HG02970 (cell line): ENCODE data around the gene AHSP.
"Not testable (repeated sequence)": the region's sequence is repeated elsewhere in the genome, so short reads cannot be mapped to it uniquely, and the experiment has no call there.

ENCODE experiments used
- ATAC-seq: cut with Tn5 transposase; IDR thresholded peaks from one replicate; pipeline ENCODE4 v1.9.1; 2021; ENCODE audit warnings: mild to moderate bottlenecking, moderate library complexity, moderate number of reproducible peaks; ENCODE audit not compliant: unreplicated experiment, low FRiP score

AHSP gene

DNA sequence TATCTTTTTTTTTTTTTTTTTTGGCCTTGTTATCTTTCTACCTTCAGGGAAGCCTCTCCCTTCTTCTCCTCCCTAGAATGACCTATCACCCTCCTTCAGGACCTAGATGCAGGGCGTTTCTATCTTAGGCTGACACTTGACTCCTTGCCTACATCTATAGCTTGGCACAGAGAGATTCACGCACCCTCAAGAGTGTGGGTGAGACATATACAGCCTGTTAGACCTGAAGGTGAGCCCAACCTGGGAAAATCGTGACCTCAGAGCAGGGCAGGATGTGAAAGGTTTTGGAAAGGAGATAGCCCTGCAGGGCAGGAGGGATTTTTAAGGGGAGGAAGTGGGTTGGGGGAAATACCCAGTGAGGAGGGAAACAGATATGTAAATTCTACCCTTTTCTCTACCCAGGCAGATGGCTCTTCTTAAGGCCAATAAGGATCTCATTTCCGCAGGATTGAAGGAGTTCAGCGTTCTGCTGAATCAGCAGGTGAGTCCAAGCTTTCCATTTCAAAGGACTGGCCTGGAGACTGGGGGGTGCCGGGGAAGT is at the start of gene AHSP:
Gene AHSP (plus strand): TSS at position 167 of the 541 bp plus-strand sequence. CDS start 240 bp downstream, at position 407.
- ATAC-seq = no peak

- ATAC-seq = no peak
Observed at GRCh38 chr16:31478956-31479355, 48.7 kb upstream of the AHSP start.

GRCh38 chr16:31479751-31480150 is 47.9 kb upstream of the AHSP start:
- ATAC-seq = no peak

DNA sequence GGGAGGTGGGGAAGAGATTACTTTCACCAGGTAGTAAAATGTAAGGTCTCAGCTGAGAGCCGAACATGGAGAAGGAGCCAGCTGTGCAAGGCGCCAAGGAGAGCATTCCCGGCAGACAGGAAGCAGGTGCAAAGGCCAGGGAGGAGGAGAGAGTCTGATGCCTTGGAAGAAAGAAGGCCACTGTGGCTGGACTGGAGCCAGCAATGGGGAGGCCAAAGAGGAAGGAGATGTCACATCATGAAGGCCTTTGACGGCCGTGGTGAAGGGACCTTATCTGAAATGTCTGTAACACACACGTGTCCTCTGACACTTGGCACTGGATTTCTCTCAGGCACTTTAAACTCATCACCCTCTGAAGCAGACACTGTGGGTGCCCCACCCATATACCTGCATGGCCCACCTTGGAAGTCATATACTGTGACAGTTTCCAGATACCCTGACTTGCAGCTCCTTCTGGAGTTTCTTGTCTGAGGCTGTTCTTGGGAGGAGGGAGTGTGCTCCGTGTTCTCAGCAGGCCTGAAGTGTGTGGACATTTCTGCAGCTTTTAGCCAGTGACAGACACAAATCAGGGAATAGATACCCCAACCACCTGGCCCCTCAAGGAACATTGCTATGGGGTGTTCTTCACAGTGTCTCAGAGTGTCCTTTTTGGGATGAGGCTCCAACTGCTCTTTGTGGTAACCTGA is 46.7 kb upstream of the AHSP start:
- ATAC-seq = no peak

- no peak for ATAC-seq
Observed at GRCh38 chr16:31483081-31483480, 44.6 kb upstream of the AHSP start, which contains the start of gene SLC5A2. Gene SLC5A2 (plus strand): TSS chr16:31483123. CDS start chr16:31483137, 14 bp downstream.

DNA sequence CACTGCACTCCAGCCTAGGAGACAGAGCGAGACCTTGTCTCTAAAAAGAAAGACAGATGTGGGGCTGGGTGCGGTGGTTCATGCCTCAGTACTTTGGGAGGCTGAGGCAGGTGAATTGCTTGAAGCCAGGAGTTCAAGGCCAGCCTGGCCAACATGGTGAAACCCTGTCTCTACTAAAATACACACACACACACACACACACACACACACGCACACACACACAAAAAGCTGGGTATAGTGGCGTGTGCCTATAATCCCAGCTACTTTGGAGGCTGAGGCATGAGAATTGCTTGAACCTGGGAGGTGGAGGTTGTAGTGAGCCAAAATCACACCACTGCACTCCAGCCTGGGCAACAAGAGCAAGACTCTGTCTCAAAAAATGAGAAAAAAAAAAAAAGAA is 43.7 kb upstream of the AHSP start:
- not testable (repeated sequence) for ATAC-seq

DNA sequence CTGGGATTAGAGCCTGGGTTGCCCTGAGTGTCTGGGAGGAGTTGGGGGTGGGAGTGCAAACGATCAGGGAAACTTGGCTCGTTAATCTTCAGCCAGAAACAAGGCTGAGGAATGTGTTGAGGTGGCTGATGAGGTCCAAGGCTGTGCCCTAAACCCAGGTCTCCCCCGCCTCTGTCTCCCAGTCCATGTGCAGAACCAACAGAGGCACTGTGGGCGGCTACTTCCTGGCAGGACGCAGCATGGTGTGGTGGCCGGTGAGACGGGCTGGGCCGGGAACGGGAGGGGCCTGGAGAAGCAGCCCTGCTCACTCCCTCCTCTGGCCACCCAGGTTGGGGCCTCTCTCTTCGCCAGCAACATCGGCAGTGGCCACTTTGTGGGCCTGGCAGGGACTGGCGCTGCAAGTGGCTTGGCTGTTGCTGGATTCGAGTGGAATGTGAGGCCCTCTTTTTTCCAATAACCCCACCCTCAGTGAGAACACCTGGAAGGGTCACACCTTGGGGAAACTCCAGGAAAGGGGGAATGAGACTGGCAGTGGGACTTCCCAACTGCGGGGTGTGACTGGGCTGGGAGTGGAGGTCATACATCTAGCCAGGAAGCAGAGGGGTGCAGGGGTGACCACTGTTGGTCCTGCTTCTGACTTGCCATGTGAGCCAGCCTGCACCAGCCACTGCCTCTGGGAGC is 43.1 kb upstream of the AHSP start:
- ATAC-seq = no peak

GRCh38 chr16:31485571-31485970 is 42.1 kb upstream of the AHSP start:
- no peak for ATAC-seq

GRCh38 chr16:31486045-31486444 is 41.7 kb upstream of the AHSP start:
- no peak for ATAC-seq

DNA sequence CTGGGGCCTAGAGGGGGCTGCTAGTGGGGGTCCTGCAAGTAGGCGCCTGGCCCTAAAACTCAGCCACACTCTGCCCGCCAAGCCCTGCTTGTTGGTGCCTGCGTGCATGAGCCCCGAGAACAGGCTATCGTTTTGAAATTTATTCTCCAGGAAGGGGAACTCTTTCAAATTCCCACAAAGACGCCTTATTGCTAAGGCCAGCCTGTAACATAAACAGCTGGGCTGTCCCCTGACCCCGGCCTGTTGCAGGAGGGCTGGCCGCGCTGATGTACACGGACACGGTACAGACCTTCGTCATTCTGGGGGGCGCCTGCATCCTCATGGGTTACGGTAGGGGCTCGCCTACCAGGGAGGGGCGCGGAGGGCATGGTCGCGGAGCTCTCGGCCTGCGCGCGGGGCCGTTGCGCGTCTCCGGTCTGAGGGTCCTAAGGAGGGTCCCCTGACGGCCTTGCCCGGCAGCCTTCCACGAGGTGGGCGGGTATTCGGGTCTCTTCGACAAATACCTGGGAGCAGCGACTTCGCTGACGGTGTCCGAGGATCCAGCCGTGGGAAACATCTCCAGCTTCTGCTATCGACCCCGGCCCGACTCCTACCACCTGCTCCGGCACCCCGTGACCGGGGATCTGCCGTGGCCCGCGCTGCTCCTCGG is 40.5 kb upstream of the AHSP start:
- ATAC-seq = no peak

DNA sequence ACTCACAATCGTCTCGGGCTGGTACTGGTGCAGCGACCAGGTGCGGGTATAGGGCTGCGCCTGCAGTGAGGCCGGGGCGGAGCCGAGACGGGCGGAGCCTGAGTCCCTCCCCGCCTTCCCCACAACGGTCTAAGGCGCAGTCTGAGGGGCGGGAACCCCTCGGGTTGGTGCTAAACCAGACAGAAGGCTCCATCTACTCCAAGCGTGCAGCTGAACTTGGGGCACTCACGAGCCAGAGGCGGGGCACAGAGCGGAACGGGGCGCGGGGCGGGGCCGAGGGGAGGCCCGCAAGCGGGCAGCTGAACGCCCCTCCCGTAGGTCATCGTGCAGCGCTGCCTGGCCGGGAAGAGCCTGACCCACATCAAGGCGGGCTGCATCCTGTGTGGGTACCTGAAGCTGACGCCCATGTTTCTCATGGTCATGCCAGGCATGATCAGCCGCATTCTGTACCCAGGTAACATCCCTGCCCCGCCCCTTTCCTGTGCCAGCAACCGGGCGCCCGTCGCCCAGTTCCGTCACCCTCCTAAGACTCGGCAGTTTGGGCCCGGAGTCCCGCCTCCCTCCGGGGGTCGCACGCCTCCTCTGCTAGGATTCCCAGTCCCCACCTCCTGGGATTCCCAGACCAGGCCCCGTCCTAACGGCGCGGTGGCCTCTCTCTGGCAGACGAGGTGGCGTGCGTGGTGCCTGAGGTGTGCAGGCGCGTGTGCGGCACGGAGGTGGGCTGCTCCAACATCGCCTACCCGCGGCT is 39.8 kb upstream of the AHSP start:
- ATAC-seq = peak; percentile 61

DNA sequence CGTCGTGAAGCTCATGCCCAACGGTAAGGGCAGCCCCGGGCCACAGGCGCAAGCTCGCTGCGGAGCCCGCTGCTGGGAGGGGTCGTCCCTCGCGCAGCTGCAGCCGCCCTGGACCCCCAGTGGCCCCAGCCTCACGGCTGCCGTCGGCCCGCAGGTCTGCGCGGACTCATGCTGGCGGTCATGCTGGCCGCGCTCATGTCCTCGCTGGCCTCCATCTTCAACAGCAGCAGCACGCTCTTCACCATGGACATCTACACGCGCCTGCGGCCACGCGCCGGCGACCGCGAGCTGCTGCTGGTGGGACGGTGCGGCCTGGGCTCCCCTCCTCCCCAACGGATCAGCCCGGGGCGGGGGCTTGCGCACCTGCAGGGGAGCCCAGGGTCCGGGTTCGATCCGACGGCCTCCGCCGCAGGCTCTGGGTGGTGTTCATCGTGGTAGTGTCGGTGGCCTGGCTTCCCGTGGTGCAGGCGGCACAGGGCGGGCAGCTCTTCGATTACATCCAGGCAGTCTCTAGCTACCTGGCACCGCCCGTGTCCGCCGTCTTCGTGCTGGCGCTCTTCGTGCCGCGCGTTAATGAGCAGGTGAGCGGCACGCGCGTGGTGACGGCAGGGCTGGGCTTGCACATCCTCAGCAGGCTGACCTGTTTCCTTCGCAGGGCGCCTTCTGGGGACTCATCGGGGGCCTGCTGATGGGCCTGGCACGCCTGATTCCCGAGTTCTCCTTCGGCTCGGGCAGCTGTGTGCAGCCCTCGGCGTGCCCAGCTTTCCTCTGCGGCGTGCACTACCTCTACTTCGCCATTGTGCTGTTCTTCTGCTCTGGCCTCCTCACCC is 39.0 kb upstream of the AHSP start:
- no peak for ATAC-seq

DNA sequence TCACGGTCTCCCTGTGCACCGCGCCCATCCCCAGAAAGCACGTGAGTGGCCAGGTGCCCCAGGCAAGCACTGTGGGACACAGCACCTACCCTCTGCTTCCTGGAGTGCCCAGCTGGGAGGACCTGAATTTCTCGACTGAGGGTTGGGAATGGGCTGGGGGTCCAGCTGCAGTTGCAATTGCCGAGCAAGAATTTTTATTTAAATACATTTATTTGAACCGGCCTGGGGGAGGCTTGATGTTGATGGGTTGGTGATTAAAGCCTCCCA is 38.5 kb upstream of the AHSP start:
- ATAC-seq = no peak

DNA sequence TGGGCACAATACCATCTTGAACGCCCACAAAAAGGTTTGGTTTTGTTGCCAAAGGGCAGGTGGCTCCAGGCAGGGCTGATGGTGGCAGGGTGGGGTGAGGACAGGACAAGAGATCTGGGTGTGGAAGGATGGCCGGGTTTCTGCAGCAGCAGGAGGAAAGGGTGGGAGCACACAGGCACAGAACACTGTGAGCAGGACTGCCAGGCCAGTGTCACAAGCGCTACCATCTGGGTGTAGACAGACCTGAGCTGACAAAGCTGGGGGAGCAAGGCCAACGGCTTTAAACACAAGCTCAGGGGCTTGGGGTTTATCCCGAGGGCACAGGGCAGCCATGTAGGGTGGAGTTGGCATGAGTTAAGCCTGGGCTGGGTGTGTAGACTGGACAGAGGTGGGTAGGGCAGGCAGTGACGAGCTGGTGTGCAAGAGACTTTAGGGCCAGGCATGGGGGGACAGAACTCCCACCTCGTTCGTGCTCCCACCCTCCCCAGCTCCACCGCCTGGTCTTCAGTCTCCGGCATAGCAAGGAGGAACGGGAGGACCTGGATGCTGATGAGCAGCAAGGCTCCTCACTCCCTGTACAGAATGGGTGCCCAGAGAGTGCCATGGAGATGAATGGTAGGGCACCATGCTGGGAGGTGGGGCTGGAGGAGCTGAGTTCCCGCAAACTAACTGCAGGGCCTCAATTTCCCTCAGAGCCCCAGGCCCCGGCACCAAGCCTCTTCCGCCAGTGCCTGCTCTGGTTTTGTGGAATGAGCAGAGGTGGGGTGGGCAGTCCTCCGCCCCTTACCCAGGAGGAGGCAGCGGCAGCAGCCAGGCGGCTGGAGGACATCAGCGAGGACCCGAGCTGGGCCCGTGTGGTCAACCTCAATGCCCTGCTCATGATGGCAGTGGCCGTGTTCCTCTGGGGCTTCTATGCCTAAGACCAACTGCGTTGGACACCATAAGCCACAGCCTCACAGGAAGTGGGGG is 37.8 kb upstream of the AHSP start:
- ATAC-seq = no peak

DNA sequence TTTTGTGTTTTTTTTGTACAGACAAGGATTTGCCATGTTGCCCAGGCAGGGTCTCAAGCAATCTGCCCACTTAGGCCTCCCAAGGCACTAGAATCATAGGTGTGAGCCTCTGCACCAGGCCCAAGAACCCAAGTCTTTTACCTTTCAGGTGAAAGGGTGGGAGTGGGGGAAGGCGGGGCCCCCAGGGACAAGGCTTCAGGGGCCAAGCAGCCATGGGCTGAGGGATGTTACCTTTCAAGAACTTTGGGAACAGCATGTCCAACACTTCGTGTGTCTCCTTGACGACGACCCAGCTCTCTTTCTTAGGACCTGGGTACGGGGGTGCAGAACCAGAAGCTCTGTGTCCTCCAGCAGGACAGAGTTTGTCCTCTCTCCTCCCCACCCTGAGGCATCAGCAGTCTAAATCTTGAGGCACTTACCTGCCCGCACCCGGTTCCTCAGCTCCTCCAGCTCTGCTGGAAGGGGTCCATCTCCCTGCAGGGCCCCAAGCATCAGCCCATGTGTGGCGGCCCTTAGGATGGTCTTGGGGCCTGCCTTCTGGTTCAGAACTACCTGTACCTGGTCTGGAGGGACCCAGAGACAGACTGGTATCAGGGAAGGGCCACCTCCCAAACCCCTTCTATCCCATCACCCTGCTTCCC is 35.8 kb upstream of the AHSP start:
- ATAC-seq = no peak

DNA sequence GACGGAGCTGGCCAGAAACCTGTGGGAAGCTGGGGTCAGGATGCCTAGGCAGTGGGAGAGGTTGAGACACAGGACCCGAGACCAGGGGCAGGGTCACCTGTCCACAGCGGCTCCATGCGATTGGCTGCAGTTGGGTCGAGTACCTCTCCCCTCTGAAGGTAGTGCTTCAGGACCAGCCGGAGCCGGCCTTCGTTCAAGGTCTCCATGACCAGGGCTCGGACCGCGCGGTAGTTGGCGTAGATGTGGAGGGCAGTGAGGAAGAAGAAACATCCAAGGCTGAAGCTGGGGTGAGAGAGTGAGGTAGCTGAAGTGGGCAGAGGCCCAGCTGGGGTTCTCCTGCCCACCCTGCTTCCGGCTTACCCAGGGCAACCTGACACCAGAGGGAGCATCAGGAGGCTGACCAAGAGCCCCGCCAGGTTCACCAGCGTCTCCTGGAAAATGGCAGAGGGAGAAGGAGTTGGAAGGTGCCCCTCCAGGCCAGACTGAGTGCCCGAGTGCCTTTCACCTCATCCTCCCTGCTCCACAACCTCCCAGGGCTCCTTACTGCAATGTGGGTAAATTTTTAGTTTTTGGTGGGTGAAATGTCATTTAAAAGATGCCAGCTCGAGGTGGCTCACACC is 34.1 kb upstream of the AHSP start:
- no peak for ATAC-seq

- ATAC-seq = no peak
Observed at GRCh38 chr16:31496670-31497069, 31.0 kb upstream of the AHSP start.

DNA sequence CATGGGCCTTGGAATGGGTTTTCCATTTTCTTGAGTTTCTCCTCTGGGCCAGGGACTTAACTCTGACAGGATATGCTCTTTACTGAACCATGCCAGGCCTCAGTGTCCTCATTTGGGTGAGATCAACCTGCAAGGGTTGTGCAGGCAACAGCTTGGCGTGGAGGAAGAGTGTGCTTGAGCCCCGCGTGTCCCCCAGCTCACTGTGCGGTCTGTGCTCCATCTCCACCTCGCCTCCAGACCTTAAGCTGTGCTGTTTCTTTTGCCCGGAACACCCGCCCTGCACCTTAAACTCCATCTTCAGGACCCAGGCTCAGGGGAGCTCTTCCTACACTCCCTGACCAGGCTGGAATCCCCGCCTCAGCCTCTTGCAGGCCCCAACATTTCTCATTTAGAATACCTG is 29.2 kb upstream of the AHSP start:
- ATAC-seq = no peak
